HL-60/S4 treated with phorbol 12-myristate 13-acetate at 8.2 ng/mL for 4 days and 3 days (cell line): ENCODE results near the gene EMILIN1.

ENCODE experiments used
- in situ Hi-C: fragments of 300-500 bp; cut with MboI; formaldehyde crosslinking; loops from 2 replicates; pipeline ENCODE4 v1.15.0; 2022; ENCODE audit warnings: low sequenced_read_pairs

Gene EMILIN1

GRCh38 chr2:27118525-27119329 is 40.3 kb downstream of the EMILIN1 start, which contains the start of gene CGREF1:
CGREF1 (minus strand) TSS chr2:27119128; CDS start chr2:27104366, 14,762 bp downstream.
- in situ Hi-C loops: loop anchor here (25.0 kb wide), 1 partner anchor 169 kb away; the partner anchor contains the start of genes DNAJC5G and TRIM54

DNA sequence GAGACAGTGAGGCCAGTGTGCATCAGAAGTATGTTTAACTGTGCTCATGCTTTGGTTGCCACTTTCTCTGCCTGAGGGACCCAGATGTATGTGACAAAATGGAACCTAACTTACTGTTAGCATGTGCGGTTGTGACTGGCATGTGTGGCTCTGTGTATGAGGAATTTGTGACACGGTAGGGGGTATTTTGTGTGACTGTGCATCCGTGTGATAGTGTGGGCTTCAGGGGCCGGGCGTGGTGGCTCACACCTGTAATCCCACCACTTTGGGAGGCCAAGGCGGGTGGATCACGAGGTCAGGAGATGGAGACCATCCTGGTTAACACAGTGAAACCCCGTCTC is 40.9 kb downstream of the EMILIN1 start:
- in situ Hi-C loops: loop anchor here (25.0 kb wide), 1 partner anchor 168 kb away; the partner anchor contains the start of genes DNAJC5G and TRIM54

DNA sequence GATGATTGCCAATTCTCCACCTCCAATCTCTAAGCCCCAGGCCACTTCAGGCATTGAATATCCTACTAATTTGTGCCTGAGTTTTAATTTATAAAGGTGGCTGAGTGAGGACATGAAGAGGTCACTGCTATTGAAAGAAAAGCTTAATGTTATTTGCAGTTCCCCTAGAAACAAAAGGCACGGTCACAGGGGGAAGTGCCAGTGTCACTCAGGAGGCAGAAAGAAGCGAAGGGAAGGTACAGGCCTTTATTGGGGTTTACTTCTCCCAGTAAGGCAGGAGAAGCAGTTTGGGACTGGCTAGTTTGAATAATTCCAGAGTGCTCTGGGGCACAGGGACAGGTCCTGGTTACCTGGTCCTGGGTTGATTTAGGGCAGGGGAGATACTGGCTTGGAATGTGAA is 43.5 kb downstream of the EMILIN1 start:
- in situ Hi-C loops: loop anchor here (25.0 kb wide), 1 partner anchor 165 kb away; the partner anchor contains the start of genes DNAJC5G and TRIM54

DNA sequence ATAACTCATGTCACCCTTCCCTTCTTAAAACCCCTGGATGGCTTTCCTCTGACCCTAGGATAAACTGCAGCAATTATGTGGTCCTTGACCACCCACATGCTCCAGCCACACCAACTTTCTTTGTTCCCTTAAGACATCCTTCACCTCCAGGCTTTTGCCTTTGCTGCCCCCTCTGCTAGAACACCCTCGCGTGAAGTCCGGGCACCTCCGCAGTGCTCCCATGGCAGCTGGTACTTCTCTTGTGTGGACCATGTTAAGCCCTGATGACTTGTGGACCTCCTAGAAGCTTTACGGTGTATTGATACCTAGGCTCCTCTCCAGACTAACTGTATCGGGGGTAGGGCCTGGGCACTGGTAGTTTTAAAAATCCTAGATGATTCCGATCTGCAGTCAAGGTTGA is 44.4 kb downstream of the EMILIN1 start:
- in situ Hi-C loops: loop anchor here (25.0 kb wide), 1 partner anchor 165 kb away; the partner anchor contains the start of genes DNAJC5G and TRIM54

DNA sequence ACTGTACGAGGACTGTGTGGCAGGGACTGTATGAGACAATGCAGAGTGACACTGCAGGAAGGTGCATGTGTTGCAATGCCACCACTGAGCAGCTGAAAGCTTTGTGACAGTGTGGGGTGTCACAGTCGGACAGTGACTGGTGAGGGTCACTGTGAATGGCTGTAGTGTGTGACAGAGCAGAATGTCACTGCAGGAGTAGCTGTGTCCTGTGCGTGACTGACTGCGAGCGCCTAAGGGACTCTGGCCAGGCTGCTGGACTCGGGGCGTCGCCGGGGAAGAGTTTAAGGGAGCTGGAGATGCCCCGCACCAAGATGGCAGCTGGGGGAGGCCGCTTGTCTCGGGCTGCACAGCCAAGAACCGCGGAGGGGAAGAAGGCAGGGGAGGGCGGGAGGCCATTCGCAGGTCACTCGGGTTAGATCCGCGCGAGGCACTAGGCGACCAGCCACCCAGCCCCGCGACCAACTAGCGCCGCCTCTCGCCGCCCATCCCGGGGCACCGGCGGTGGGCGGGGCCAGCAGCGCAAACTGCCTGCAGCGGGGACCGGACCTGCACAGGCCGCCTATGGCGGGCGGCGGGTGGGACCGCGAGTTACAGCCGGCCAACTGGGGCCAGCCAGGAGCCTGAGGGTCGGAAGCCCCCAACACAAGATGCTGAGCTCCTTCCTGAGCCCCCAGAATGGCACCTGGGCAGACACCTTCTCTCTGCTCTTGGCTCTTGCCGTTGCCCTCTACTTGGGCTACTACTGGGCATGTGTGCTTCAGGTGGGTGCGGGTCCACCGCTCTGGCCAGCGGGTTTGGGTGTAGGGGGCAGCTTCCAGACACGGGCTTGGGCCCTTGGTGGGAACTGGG is 45.1 kb downstream of the EMILIN1 start, which contains the start of gene ABHD1:
Gene ABHD1, plus strand, starts transcription at position 514 of the 849 bp plus-strand sequence. Its CDS starts 134 bp downstream, at position 648.
- in situ Hi-C loops: loop anchor here (25.0 kb wide), 1 partner anchor 164 kb away; the partner anchor contains the start of genes DNAJC5G and TRIM54

DNA sequence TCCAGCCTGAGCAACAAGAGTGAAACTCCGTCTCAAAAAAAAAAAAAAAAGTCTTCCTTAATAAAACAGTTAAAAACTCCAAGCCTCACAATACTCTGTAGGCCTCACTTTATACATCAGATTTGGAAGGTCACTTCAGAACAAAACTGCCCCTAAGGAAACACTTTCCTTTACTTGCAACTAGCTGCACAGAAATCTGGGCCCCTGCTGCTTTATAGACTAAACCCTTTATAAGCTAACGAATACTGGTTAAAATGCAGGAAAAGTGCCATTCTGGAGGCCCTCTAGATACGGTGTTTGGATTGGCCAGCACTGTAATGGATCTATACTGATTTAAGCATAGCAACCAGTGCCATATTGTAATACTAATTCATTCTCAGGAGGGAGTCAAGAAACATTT is 46.7 kb downstream of the EMILIN1 start:
- in situ Hi-C loops: no loop called here

- in situ Hi-C loops: no loop called here
Measured at GRCh38 chr2:27126252-27126710, 47.9 kb downstream of the EMILIN1 start.

GRCh38 chr2:27127883-27128667 is 49.7 kb downstream of the EMILIN1 start:
- in situ Hi-C loops: no loop called here

- in situ Hi-C loops: no loop called here
Measured at GRCh38 chr2:27128668-27129571, 50.5 kb downstream of the EMILIN1 start.

DNA sequence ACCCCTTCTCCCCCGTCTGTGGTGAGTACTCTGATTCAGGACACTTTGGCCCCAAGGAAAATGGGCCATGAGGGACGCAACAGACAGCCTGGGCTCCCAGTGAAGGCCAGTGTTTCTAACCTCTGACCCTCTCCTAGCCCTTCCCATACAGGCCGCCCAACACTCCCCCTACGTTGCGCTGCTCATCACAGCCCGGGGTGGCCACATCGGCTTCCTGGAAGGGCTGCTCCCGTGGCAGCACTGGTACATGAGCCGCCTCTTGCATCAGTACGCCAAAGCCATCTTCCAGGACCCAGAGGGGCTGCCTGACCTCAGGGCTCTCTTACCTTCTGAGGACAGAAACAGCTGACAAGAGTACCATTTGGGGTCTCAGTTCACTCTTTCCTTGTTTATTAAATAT is 52.0 kb downstream of the EMILIN1 start:
- in situ Hi-C loops: no loop called here

DNA sequence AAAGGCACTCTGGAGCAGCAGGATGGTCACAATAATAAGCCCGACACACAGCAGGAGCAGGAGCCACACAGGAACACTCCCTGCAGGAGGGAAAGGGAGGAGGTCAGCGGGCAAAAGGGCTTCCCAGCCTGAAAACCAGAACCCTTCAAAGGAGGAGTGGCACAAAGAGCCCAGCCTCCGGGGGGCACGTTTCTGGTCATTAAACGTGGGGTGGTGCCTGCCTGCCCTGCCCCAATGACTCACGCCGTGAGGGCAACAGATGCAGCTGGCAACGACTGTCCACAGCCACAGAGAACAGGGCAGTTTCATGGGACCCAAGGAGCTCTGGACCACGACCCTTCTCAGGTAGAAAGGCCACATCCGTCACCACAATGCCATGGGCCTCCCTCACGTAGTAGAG is 53.0 kb downstream of the EMILIN1 start:
- in situ Hi-C loops: no loop called here

- in situ Hi-C loops: no loop called here
Measured at GRCh38 chr2:27133195-27133875, 54.9 kb downstream of the EMILIN1 start.

GRCh38 chr2:27133905-27134780 is 55.7 kb downstream of the EMILIN1 start, which contains the start of gene PREB:
PREB (minus strand) TSS chr2:27134636; CDS start chr2:27134421, 215 bp downstream.
- in situ Hi-C loops: no loop called here

DNA sequence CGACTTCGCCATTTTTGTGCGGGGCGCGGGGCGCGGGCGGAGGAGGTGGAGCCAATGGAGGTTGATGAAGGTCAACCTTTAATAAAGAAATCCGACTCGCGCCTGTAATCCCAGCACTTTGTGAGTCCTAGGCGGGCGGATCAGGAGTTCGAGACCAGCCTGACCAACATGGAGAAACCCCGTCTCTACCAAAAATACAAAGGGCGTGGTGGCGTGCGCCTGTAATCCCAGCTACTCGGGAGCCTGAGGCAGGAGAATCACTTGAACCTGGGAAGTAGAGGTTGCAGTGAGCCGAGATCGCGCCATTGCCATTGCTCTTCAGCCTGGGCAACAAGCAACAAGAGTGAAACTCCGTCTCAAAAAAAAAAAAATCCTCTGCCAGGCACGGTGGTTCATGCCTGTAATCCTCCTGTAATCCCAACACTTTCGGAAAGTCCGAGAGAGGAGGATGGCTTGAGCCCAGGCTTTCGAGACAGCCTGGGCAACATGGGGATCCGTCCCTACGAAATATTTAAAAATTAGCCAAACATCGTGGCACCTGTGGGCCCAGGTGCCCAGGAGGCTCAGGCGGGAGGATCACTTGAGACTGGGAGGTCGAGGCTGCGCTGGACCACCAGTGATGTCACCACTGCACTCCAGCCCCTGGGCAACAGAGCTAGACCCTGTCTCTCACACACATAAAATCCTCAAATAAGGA is 56.5 kb downstream of the EMILIN1 start:
- in situ Hi-C loops: no loop called here

GRCh38 chr2:27135478-27135955 is 57.1 kb downstream of the EMILIN1 start:
- in situ Hi-C loops: no loop called here
